IMR-90 (cell line): ENCODE results near the gene COLGALT1. TPM values are rescaled to one million over a fixed set of nuclear protein-coding genes. Genes with fewer than 3 reads are reported as not detected.

Experiments used
- ATAC-seq: fragments of 200-7000 bp; cut with Tn5 transposase; 2 replicates; pipeline ENCODE4 v1.9.1; 2020; ENCODE audit warnings: low read depth, mild to moderate bottlenecking, moderate library complexity
- BruUV-seq: library from RNA; stranded (reverse); fragments of 400-500 nt; replicated peaks from 2 replicates; lab custom pipeline; 2021; lab: Mats Ljungman, UMichigan
- CTCF ChIA-PET: fragments of 300-600 bp; formaldehyde crosslinking; extraction: SDS; loops from one replicate; lab custom pipeline; 2021; ENCODE audit warnings: antibody characterized with exemption; lab: Yijun Ruan, JAX
- POLR2A ChIA-PET: fragments of 300-600 bp; sonication (Branson Sonifier 250); formaldehyde crosslinking; loops from one replicate; lab custom pipeline; 2022; ENCODE audit warnings: antibody characterized with exemption; ENCODE audit not compliant: unreplicated experiment; lab: Charles Lee
- DNase-seq: peaks from one replicate; pipeline ENCODE4 v3.0.0; 2013
- H2AFZ ChIP-seq: replicated peaks from 2 replicates; pipeline ENCODE3; 2013; ENCODE audit warnings: low read length, mild to moderate bottlenecking; ENCODE audit not compliant: poor library complexity
- H2AK5ac ChIP-seq: 2 replicates; pipeline ENCODE4 v1.6.1; 2013; ENCODE audit warnings: low read depth, low read length, inconsistent platforms
- H2AK9ac ChIP-seq: replicated peaks from 2 replicates; pipeline ENCODE3; 2013; ENCODE audit warnings: mild to moderate bottlenecking, low read depth, low read length, moderate library complexity; ENCODE audit not compliant: poor library complexity
- H2BK120ac ChIP-seq: 2 replicates; pipeline ENCODE4 v1.6.1; 2013; ENCODE audit warnings: low read depth, low read length, inconsistent platforms
- H2BK15ac ChIP-seq: 3 replicates; pipeline ENCODE4 v1.6.1; 2013; ENCODE audit warnings: low read depth, low read length, inconsistent platforms
- H2BK20ac ChIP-seq: 2 replicates; pipeline ENCODE4 v1.6.1; 2013; ENCODE audit warnings: low read depth, mild to moderate bottlenecking, inconsistent platforms, low read length, moderate library complexity
- H2BK5ac ChIP-seq: 2 replicates; pipeline ENCODE4 v1.6.1; 2013; ENCODE audit warnings: mild to moderate bottlenecking, low read depth, low read length, inconsistent platforms; ENCODE audit not compliant: poor library complexity, severe bottlenecking
- H3K14ac ChIP-seq: replicated peaks from 2 replicates; pipeline ENCODE4 v1.6.1; 2013; ENCODE audit warnings: low read depth, low read length, inconsistent platforms
- H3K18ac ChIP-seq: 2 replicates; pipeline ENCODE4 v1.6.1; 2013; ENCODE audit warnings: low read depth, low read length, control low read depth
- H3K23ac ChIP-seq: 2 replicates; pipeline ENCODE4 v1.6.1; 2013; ENCODE audit warnings: low read depth, low read length, inconsistent platforms
- H3K27ac ChIP-seq: 2 replicates; pipeline ENCODE4 v1.5.1; 2013; ENCODE audit warnings: mild to moderate bottlenecking, control low read depth, low read length; ENCODE audit not compliant: insufficient read depth
- H3K27me3 ChIP-seq: 2 replicates; pipeline ENCODE4 v1.6.1; 2013; ENCODE audit warnings: low read length; ENCODE audit not compliant: control insufficient read depth, insufficient read depth
- H3K36me3 ChIP-seq: 2 replicates; pipeline ENCODE4 v1.6.1; 2013; ENCODE audit warnings: low read length, mixed read lengths; ENCODE audit not compliant: control insufficient read depth, insufficient read depth
- H3K4ac ChIP-seq: 2 replicates; pipeline ENCODE4 v1.6.1; 2013; ENCODE audit warnings: low read depth, low read length, inconsistent platforms
- H3K4me1 ChIP-seq: 2 replicates; pipeline ENCODE4 v1.6.1; 2013; ENCODE audit warnings: low read length, mixed read lengths; ENCODE audit not compliant: control insufficient read depth, insufficient read depth
- H3K4me2 ChIP-seq: 2 replicates; pipeline ENCODE4 v1.6.1; 2013; ENCODE audit warnings: low read depth, mild to moderate bottlenecking, control low read depth, low read length, moderate library complexity
- H3K4me3 ChIP-seq: 2 replicates; pipeline ENCODE4 v1.5.1; 2013; ENCODE audit warnings: low read depth, mild to moderate bottlenecking, control low read depth, low read length, moderate library complexity; ENCODE audit not compliant: insufficient read depth
- H3K56ac ChIP-seq: 2 replicates; pipeline ENCODE4 v1.6.1; 2013; ENCODE audit warnings: low read length, inconsistent platforms; ENCODE audit not compliant: insufficient read depth; ENCODE audit errors: extremely low read depth
- H3K79me1 ChIP-seq, 2 experiments: 2 replicates each; pipeline ENCODE4 v1.6.1; 2013; ENCODE audit warnings: low read length in 2 of 2, inconsistent platforms in 1 of 2, low read depth in 1 of 2
- H3K9ac ChIP-seq: 2 replicates; pipeline ENCODE4 v1.6.1; 2013; ENCODE audit warnings: low read depth, low read length, control low read depth
- H3K9me1 ChIP-seq: 2 replicates; pipeline ENCODE4 v1.6.1; 2013; ENCODE audit warnings: low read length, inconsistent platforms; ENCODE audit not compliant: insufficient read depth
- H3K9me3 ChIP-seq: 2 replicates; pipeline ENCODE4 v1.6.1; 2013; ENCODE audit warnings: low read length; ENCODE audit not compliant: control insufficient read depth, insufficient read depth
- H4K20me1 ChIP-seq: 2 replicates; pipeline ENCODE4 v1.6.1; 2013; ENCODE audit warnings: low read length, inconsistent platforms; ENCODE audit not compliant: insufficient read depth
- H4K5ac ChIP-seq: 2 replicates; pipeline ENCODE4 v1.6.1; 2013; ENCODE audit warnings: mild to moderate bottlenecking, low read depth, low read length, control low read depth
- H4K8ac ChIP-seq, 2 experiments: 2 replicates each; pipeline ENCODE4 v1.6.1; 2013; ENCODE audit warnings: low read depth in 2 of 2, low read length in 2 of 2, control low read depth in 1 of 2, inconsistent platforms in 1 of 2
- H4K91ac ChIP-seq: 2 replicates; pipeline ENCODE4 v1.6.1; 2013; ENCODE audit warnings: low read depth, low read length, inconsistent platforms; ENCODE audit not compliant: insufficient read depth
- BHLHE40 ChIP-seq: fragments of 150-350 bp; IDR thresholded peaks from 2 replicates; pipeline ENCODE4 v1.6.1; 2016; ENCODE audit warnings: mild to moderate bottlenecking, low read depth, low read length
- CEBPB ChIP-seq: IDR thresholded peaks from 2 replicates; pipeline ENCODE4 v1.6.1; 2012; ENCODE audit warnings: low read depth, low read length, improper control_type of control experiment
- CHD1 ChIP-seq: IDR thresholded peaks from 2 replicates; pipeline ENCODE4 v1.6.1; 2012; ENCODE audit warnings: low read depth, low read length, improper control_type of control experiment
- FOS ChIP-seq: fragments of 150-350 bp; IDR thresholded peaks from 2 replicates; pipeline ENCODE4 v1.6.1; 2016; ENCODE audit warnings: low read depth, low read length
- MAFK ChIP-seq: IDR thresholded peaks from 2 replicates; pipeline ENCODE4 v1.6.1; 2012; ENCODE audit warnings: low read depth, low read length, improper control_type of control experiment
- MAZ ChIP-seq: IDR thresholded peaks from 2 replicates; pipeline ENCODE4 v1.6.1; 2012; ENCODE audit warnings: low read depth, mild to moderate bottlenecking, low read length, improper control_type of control experiment, moderate library complexity, borderline replicate concordance
- MXI1 ChIP-seq: IDR thresholded peaks from 2 replicates; pipeline ENCODE4 v1.6.1; 2012; ENCODE audit warnings: low read depth, mild to moderate bottlenecking, low read length, moderate library complexity, borderline replicate concordance
- NFE2L2 ChIP-seq: fragments of 150-350 bp; IDR thresholded peaks from 2 replicates; pipeline ENCODE4 v1.6.1; 2016; ENCODE audit warnings: low read depth, mild to moderate bottlenecking, low read length
- POLR2A ChIP-seq: IDR thresholded peaks from 2 replicates; pipeline ENCODE4 v1.6.1; 2012; ENCODE audit warnings: mild to moderate bottlenecking, low read depth, low read length
- RAD21 ChIP-seq: IDR thresholded peaks from 2 replicates; pipeline ENCODE4 v1.6.1; 2012; ENCODE audit warnings: low read length, improper control_type of control experiment
- RCOR1 ChIP-seq: IDR thresholded peaks from 2 replicates; pipeline ENCODE4 v1.6.1; 2012; ENCODE audit warnings: mild to moderate bottlenecking, low read length, improper control_type of control experiment; ENCODE audit not compliant: insufficient replicate concordance
- RFX5 ChIP-seq: IDR thresholded peaks from 2 replicates; pipeline ENCODE4 v1.8.0; 2012; ENCODE audit warnings: low read depth, mild to moderate bottlenecking, low read length, moderate library complexity
- SMC3 ChIP-seq: fragments of 150-350 bp; IDR thresholded peaks from 2 replicates; pipeline ENCODE4 v1.6.1; 2016; ENCODE audit warnings: low read depth, mild to moderate bottlenecking, antibody characterized with exemption, low read length, moderate library complexity
- WGBS, 2 experiments: methylation state at CpG; one replicate each; pipeline versions ENCODE4 v1.1.5 to v1.1.7; 2013; ENCODE audit warnings: missing lambda C conversion rate in 2 of 2; ENCODE audit not compliant: insufficient read length in 1 of 2; ENCODE audit errors: extremely low coverage in 2 of 2; 5-methylcytosine and 5-hydroxymethylcytosine counted together
- dilution Hi-C: fragments of 300-500 bp; cut with HindIII; formaldehyde crosslinking; loops from one replicate; pipeline ENCODE4 v1.14.3; 2018; ENCODE audit warnings: low sequenced_read_pairs; ENCODE audit not compliant: unreplicated experiment
- in situ Hi-C: fragments of 300-500 bp; cut with MboI; formaldehyde crosslinking; loops from 3 replicates; pipeline ENCODE4 v1.14.3; 2019; ENCODE audit warnings: low sequenced_read_pairs, inconsistent platforms, mixed read lengths
- intact Hi-C: fragments of 100-400 bp; cut with micrococcal nuclease; formaldehyde crosslinking; loops from 2 replicates; pipeline ENCODE4 v1.10.0; 2022
- polyA plus RNA-seq, 3 experiments: library from polyadenylated mRNA; depleted of rRNA; stranded (reverse); fragments of >200 nt; gene quantifications; 2 replicates each; pipeline ENCODE4 v1.2.3, GENCODE V29; 2012; ENCODE audit warnings: low replicate concordance in 1 of 3
- total RNA-seq: library from RNA; depleted of rRNA; stranded (reverse); fragments of >200 nt; gene quantifications from 2 replicates; pipeline ENCODE4 v1.2.3, GENCODE V29; 2012
- TF ChIP-seq, protein P1 (sequence below): fragments of 150-350 bp; IDR thresholded peaks from 2 replicates; pipeline ENCODE4 v1.6.1; 2016; ENCODE audit warnings: low read depth, mild to moderate bottlenecking, low read length, moderate library complexity, borderline replicate concordance
- TF ChIP-seq, protein P2 (sequence below): conservative IDR thresholded peaks from 2 replicates; pipeline ENCODE4 v1.5.1; 2012; ENCODE audit warnings: mild to moderate bottlenecking, low read depth, low read length, improper control_type of control experiment
- TF ChIP-seq, protein P3 (sequence below): fragments of 150-350 bp; IDR thresholded peaks from 2 replicates; pipeline ENCODE4 v1.6.1; 2017; ENCODE audit warnings: mild to moderate bottlenecking, antibody characterized with exemption, low read length, low read depth

Gene COLGALT1
- total and polyA plus RNA-seq, 2 of the 4 experiments (the other 2 are of a cell fraction): 77.1 to 117 TPM

DNA sequence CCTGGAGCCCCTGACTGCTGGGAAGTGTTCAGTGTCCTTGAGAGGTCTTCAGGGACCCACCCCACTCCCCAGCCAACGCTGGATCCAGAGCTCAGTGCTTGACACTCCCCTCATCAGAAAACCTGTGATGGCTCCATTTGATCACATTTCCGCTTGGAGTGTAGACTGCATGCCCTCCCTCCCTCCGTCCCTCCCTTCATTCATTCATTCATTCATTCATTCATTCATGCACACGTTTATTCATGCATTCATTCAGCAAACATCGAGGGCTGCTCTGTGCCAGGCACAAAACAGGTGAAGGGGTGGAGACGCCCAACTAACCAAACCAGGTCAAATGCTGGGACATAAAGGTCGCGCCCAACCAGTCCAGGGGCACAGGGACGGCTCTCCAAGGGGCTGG is 30.3 kb upstream of the COLGALT1 start:
- WGBS, 2 experiments: no CpG with 5 or more reads among the region's 9 CpGs
- dilution Hi-C loops: no loop called here

More for the DNA sequence above, 30.3 kb upstream of the COLGALT1 start:
- no peak for DNase-seq
- intact Hi-C loops: no loop called here
- Histone ChIP-seq H3K23ac (no peak overlapping the region), H3K14ac (no peak overlapping the region), H3K4me1 (no peaks in the 10 kb centered on the region), H2BK15ac (no peak overlapping the region), H2AK5ac (no peak overlapping the region), H3K79me1 (no peaks in the 10 kb centered on the region), H4K91ac (no peak overlapping the region), H3K27me3 (no peaks in the 10 kb centered on the region; the same call in 1 of the 2 replicates), H2BK5ac (no peak overlapping the region), H3K18ac (no peak overlapping the region), H3K9me3 (peaks cover 14% of the 10 kb centered on the region), H3K27ac (no peak overlapping the region), H2BK20ac (no peak overlapping the region), H3K56ac (no peak overlapping the region), H3K36me3 (peaks cover 6% of the 10 kb centered on the region; the same call in 1 of the 2 replicates), H4K20me1 (no peaks in the 10 kb centered on the region), H2BK120ac (no peak overlapping the region), H4K5ac (no peak overlapping the region), H2AK9ac (no peak overlapping the region), H3K4ac (no peak overlapping the region), H3K9ac (no peak overlapping the region), H3K4me2 (no peak overlapping the region), H3K4me3 (no peak overlapping the region), H4K8ac (no peak overlapping the region), H2AFZ (no peak overlapping the region), H3K9me1 (no peaks in the 10 kb centered on the region)
- POLR2A ChIA-PET: no interaction called here
- ATAC-seq: no peak
- no peak for TF ChIP-seq MXI1
- TF ChIP-seq RFX5: no peak
- TF ChIP-seq, protein P1, sequence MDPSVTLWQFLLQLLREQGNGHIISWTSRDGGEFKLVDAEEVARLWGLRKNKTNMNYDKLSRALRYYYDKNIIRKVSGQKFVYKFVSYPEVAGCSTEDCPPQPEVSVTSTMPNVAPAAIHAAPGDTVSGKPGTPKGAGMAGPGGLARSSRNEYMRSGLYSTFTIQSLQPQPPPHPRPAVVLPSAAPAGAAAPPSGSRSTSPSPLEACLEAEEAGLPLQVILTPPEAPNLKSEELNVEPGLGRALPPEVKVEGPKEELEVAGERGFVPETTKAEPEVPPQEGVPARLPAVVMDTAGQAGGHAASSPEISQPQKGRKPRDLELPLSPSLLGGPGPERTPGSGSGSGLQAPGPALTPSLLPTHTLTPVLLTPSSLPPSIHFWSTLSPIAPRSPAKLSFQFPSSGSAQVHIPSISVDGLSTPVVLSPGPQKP: no peak
- TF ChIP-seq MAFK: no peak
- no peak for TF ChIP-seq SMC3
- TF ChIP-seq FOS: no peak
- no peak for TF ChIP-seq CHD1
- TF ChIP-seq NFE2L2: no peak
- TF ChIP-seq, protein P2, sequence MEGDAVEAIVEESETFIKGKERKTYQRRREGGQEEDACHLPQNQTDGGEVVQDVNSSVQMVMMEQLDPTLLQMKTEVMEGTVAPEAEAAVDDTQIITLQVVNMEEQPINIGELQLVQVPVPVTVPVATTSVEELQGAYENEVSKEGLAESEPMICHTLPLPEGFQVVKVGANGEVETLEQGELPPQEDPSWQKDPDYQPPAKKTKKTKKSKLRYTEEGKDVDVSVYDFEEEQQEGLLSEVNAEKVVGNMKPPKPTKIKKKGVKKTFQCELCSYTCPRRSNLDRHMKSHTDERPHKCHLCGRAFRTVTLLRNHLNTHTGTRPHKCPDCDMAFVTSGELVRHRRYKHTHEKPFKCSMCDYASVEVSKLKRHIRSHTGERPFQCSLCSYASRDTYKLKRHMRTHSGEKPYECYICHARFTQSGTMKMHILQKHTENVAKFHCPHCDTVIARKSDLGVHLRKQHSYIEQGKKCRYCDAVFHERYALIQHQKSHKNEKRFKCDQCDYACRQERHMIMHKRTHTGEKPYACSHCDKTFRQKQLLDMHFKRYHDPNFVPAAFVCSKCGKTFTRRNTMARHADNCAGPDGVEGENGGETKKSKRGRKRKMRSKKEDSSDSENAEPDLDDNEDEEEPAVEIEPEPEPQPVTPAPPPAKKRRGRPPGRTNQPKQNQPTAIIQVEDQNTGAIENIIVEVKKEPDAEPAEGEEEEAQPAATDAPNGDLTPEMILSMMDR: no peak
- no peak for TF ChIP-seq MAZ
- TF ChIP-seq CEBPB: no peak
- no peak for TF ChIP-seq RCOR1
- TF ChIP-seq BHLHE40: no peak
- no peak for TF ChIP-seq POLR2A
- TF ChIP-seq RAD21: no peak
- TF ChIP-seq, protein P3, sequence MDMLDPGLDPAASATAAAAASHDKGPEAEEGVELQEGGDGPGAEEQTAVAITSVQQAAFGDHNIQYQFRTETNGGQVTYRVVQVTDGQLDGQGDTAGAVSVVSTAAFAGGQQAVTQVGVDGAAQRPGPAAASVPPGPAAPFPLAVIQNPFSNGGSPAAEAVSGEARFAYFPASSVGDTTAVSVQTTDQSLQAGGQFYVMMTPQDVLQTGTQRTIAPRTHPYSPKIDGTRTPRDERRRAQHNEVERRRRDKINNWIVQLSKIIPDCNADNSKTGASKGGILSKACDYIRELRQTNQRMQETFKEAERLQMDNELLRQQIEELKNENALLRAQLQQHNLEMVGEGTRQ: no peak
- in situ Hi-C loops: no loop called here
- no TSS peak for BruUV-seq
- CTCF ChIA-PET: no interaction called here
